ENCODE measurements around the gene SYT10. TPM values are rescaled to one million over a fixed set of nuclear protein-coding genes. Genes with fewer than 3 reads are reported as not detected.
"Not testable (repeated sequence)": the region's sequence is repeated elsewhere in the genome, so short reads cannot be mapped to it uniquely, and the experiment has no call there.

Gene SYT10
- total RNA-seq, 1 experiment from 2014 or later = not detected

- DNase-seq = no peak
- no peak for ATAC-seq
- Histone ChIP-seq H3K9me2 (replicated peaks; ENCODE audit: low read length) (no peaks in the 10 kb centered on the region), H3K27me3 (ENCODE audit: low read length) (no peaks in the 10 kb centered on the region), H3K9me3 (ENCODE audit: low read length) (no peaks in the 10 kb centered on the region), H3K4me1 (ENCODE audit: insufficient read depth, low read length) (peaks cover 9% of the 10 kb centered on the region; the same call in 1 of the 2 replicates), H3K4me3 (ENCODE audit: low read length) (no peak overlapping the region), H3K9ac (ENCODE audit: low read length) (no peak overlapping the region), H3K36me3 (ENCODE audit: low read depth, low read length) (no peaks in the 10 kb centered on the region), H4K20me1 (ENCODE audit: low read length) (no peaks in the 10 kb centered on the region), H2AFZ (ENCODE audit: low read length) (no peak overlapping the region), H3K4me2 (ENCODE audit: low read length) (no peak overlapping the region), H3K79me2 (ENCODE audit: low read length) (no peaks in the 10 kb centered on the region), H3K27ac (ENCODE audit: low read length) (no peak overlapping the region), H3F3A (ENCODE audit: low read length, unreplicated experiment) (no peaks in the 10 kb centered on the region)
- no TSS peak for BruUV-seq (replicated peaks)
- ChIA-PET POLR2A (ENCODE audit: unreplicated experiment) (interaction anchor here (0.6 kb wide), 1 partner anchor 536 kb away, joined by 8 read pairs; no protein-coding TSS in a partner anchor), CTCF (no interaction called here)
- TF ChIP-seq EZH2phosphoT487 (IDR thresholded peaks at IDR 0.05; ENCODE audit: borderline replicate concordance, low read length) (no peak), EZH2 (IDR thresholded peaks at IDR 0.05; ENCODE audit: low read length, unreplicated experiment) (no peak), CTCF (conservative IDR thresholded peaks at IDR 0.05; ENCODE audit: low read depth, low read length) (no peak)
- intact Hi-C loops (cut with micrococcal nuclease) = no loop called here
Observed at GRCh38 chr12:33429468-33429867, 10.2 kb downstream of the SYT10 start.

GRCh38 chr12:33427071-33427470 is 12.5 kb downstream of the SYT10 start:
- H3K27ac ChIP-seq (ENCODE audit: low read length) = no peak overlapping the region
- H3K4me1 ChIP-seq (ENCODE audit: insufficient read depth, low read length) = peaks cover 9% of the 10 kb centered on the region; the same call in 1 of the 2 replicates
- ChIA-PET CTCF (no interaction called here), POLR2A (ENCODE audit: unreplicated experiment) (no interaction called here)
- ATAC-seq (peak; percentile 37; the same call in 1 of the 2 replicates), DNase-seq (peak; percentile 45)
- H4K20me1 ChIP-seq (ENCODE audit: low read length) = no peaks in the 10 kb centered on the region
- no peaks in the 10 kb centered on the region for H3K9me2 ChIP-seq (replicated peaks; ENCODE audit: low read length)
- H3K79me2 ChIP-seq (ENCODE audit: low read length) = no peaks in the 10 kb centered on the region
- no peak overlapping the region for H2AFZ ChIP-seq (ENCODE audit: low read length)
- H3K4me3 ChIP-seq (ENCODE audit: low read length) = no peak overlapping the region
- no peaks in the 10 kb centered on the region for H3K36me3 ChIP-seq (ENCODE audit: low read depth, low read length)
- H3F3A ChIP-seq (ENCODE audit: low read length, unreplicated experiment) = no peaks in the 10 kb centered on the region
- no peaks in the 10 kb centered on the region for H3K27me3 ChIP-seq (ENCODE audit: low read length)
- H3K9me3 ChIP-seq (ENCODE audit: low read length) = no peaks in the 10 kb centered on the region
- no TSS peak for BruUV-seq (replicated peaks)
- H3K9ac ChIP-seq (ENCODE audit: low read length) = no peak overlapping the region
- H3K4me2 ChIP-seq (ENCODE audit: low read length) = no peak overlapping the region
- TF ChIP-seq CTCF (conservative IDR thresholded peaks at IDR 0.05; ENCODE audit: low read depth, low read length) = peak; percentile 48; the same call in 1 of the 2 replicates
- TF ChIP-seq EZH2phosphoT487 (IDR thresholded peaks at IDR 0.05; ENCODE audit: borderline replicate concordance, low read length) = no peak
- no peak for TF ChIP-seq EZH2 (IDR thresholded peaks at IDR 0.05; ENCODE audit: low read length, unreplicated experiment)
- intact Hi-C loops (cut with micrococcal nuclease) = no loop called here

- Histone ChIP-seq H3K9ac (ENCODE audit: low read length) (no peak overlapping the region), H4K20me1 (ENCODE audit: low read length) (no peaks in the 10 kb centered on the region), H2AFZ (ENCODE audit: low read length) (no peak overlapping the region), H3K9me3 (ENCODE audit: low read length) (no peaks in the 10 kb centered on the region), H3K27me3 (ENCODE audit: low read length) (no peaks in the 10 kb centered on the region), H3F3A (ENCODE audit: low read length, unreplicated experiment) (no peaks in the 10 kb centered on the region), H3K79me2 (ENCODE audit: low read length) (no peaks in the 10 kb centered on the region), H3K36me3 (ENCODE audit: low read depth, low read length) (no peaks in the 10 kb centered on the region), H3K4me3 (ENCODE audit: low read length) (no peak overlapping the region), H3K9me2 (replicated peaks; ENCODE audit: low read length) (no peaks in the 10 kb centered on the region), H3K4me1 (ENCODE audit: insufficient read depth, low read length) (0 out of 2 replicates have a peak, but pooled peaks cover 5% of the 10 kb centered on the region), H3K27ac (ENCODE audit: low read length) (no peak overlapping the region), H3K4me2 (ENCODE audit: low read length) (no peak overlapping the region)
- ChIA-PET CTCF (no interaction called here), POLR2A (ENCODE audit: unreplicated experiment) (no interaction called here)
- BruUV-seq (replicated peaks) = no TSS peak
- no peak for ATAC-seq
- no peak for TF ChIP-seq EZH2 (IDR thresholded peaks at IDR 0.05; ENCODE audit: low read length, unreplicated experiment)
- DNase-seq = no peak
- intact Hi-C loops (cut with micrococcal nuclease) = no loop called here
Observed at GRCh38 chr12:33423706-33424105, 15.9 kb downstream of the SYT10 start.

GRCh38 chr12:33412410-33412809 is 27.2 kb downstream of the SYT10 start:
- intact Hi-C loops (cut with micrococcal nuclease); H3K4me3 ChIP-seq (ENCODE audit: low read length); ATAC-seq; H2AFZ ChIP-seq (ENCODE audit: low read length); H3K79me2 ChIP-seq (ENCODE audit: low read length); H3K27me3 ChIP-seq (ENCODE audit: low read length); BruUV-seq (replicated peaks); H4K20me1 ChIP-seq (ENCODE audit: low read length); H3K4me1 ChIP-seq (ENCODE audit: insufficient read depth, low read length); H3K27ac ChIP-seq (ENCODE audit: low read length); H3F3A ChIP-seq (ENCODE audit: low read length, unreplicated experiment); H3K36me3 ChIP-seq (ENCODE audit: low read depth, low read length); H3K9me2 ChIP-seq (replicated peaks; ENCODE audit: low read length); H3K4me2 ChIP-seq (ENCODE audit: low read length); CTCF ChIA-PET; H3K9me3 ChIP-seq (ENCODE audit: low read length); DNase-seq; H3K9ac ChIP-seq (ENCODE audit: low read length); POLR2A ChIA-PET (ENCODE audit: unreplicated experiment): not testable (repeated sequence)
